GM18907 (cell line): ENCODE measurements around the gene SNAI1.
A peak's percentile ranks its signal among the peaks of the same experiment; 100 is the strongest.
"Not testable (repeated sequence)": the region's sequence is repeated elsewhere in the genome, so short reads cannot be mapped to it uniquely, and the experiment has no call there.

ENCODE experiments used
- ATAC-seq: cut with Tn5 transposase; IDR thresholded peaks from one replicate; pipeline ENCODE4 v1.9.1; 2021; ENCODE audit warnings: mild to moderate bottlenecking, moderate library complexity; ENCODE audit not compliant: unreplicated experiment

The SNAI1 gene

GRCh38 chr20:49985617-49986016, 2.8 kb downstream of the SNAI1 start:
- no peak for ATAC-seq

GRCh38 chr20:49986049-49986448, 3.3 kb downstream of the SNAI1 start:
- no peak for ATAC-seq

GRCh38 chr20:49987015-49987867, 4.5 kb downstream of the SNAI1 start:
- no peak for ATAC-seq

GRCh38 chr20:49987868-49988690, 5.3 kb downstream of the SNAI1 start:
- ATAC-seq, result no peak

GRCh38 chr20:49989234-49990065, 6.7 kb downstream of the SNAI1 start:
- no peak for ATAC-seq

GRCh38 chr20:49990271-49990720, 7.5 kb downstream of the SNAI1 start:
- no peak for ATAC-seq

- no peak for ATAC-seq
Observed at GRCh38 chr20:49993301-49993751, 10.5 kb downstream of the SNAI1 start.

GRCh38 chr20:49995586-49995985, 12.8 kb downstream of the SNAI1 start:
- ATAC-seq, result no peak

GRCh38 chr20:49998478-49999188, 15.9 kb downstream of the SNAI1 start:
- ATAC-seq, result not testable (repeated sequence)

- ATAC-seq, result peak; percentile 72
Observed at GRCh38 chr20:49999329-49999728, 16.5 kb downstream of the SNAI1 start.

- ATAC-seq, result not testable (repeated sequence)
Observed at GRCh38 chr20:50000548-50001222, 17.9 kb downstream of the SNAI1 start.

GRCh38 chr20:50001784-50002311, 19.1 kb downstream of the SNAI1 start:
- no peak for ATAC-seq

GRCh38 chr20:50003253-50003656, 20.5 kb downstream of the SNAI1 start:
- ATAC-seq, result no peak

GRCh38 chr20:50004229-50004628, 21.4 kb downstream of the SNAI1 start:
- ATAC-seq, result no peak

GRCh38 chr20:50005471-50005981, 22.7 kb downstream of the SNAI1 start:
- no peak for ATAC-seq

GRCh38 chr20:50007369-50007768, 24.6 kb downstream of the SNAI1 start:
- no peak for ATAC-seq

GRCh38 chr20:50008007-50008406, 25.2 kb downstream of the SNAI1 start:
- ATAC-seq, result no peak

GRCh38 chr20:50009521-50010454, 27.0 kb downstream of the SNAI1 start:
- no peak for ATAC-seq
